HCT116 (cell line): Measurements from ENCODE around the gene PRKAG2. TPM values are rescaled to one million over a fixed set of nuclear protein-coding genes. Genes with fewer than 3 reads are reported as not detected.

Source experiments
- ATAC-seq: fragments of 200-7000 bp; cut with Tn5 transposase; 2 replicates; pipeline ENCODE4 v1.9.1; 2020; ENCODE audit warnings: mild to moderate bottlenecking, moderate library complexity
- BruUV-seq: library from RNA; stranded (reverse); fragments of 400-500 nt; replicated peaks from 2 replicates; lab custom pipeline; 2021; lab: Mats Ljungman, UMichigan
- CTCF ChIA-PET: fragments of 300-600 bp; sonication (Branson Sonifier 250); formaldehyde crosslinking; loops from one replicate; lab custom pipeline; 2021; ENCODE audit warnings: antibody characterized with exemption; lab: Charles Lee
- POLR2A ChIA-PET: fragments of 300-600, 350-600 bp; sonication (Branson Sonifier 250); formaldehyde crosslinking; loops from one replicate; lab custom pipeline; 2021; ENCODE audit warnings: antibody characterized with exemption; lab: Charles Lee
- RAD21 ChIA-PET, 2 experiments: fragments of 300-600 bp; sonication (Branson Sonifier 250); formaldehyde crosslinking; loops; one replicate each; lab custom pipeline; 2023; ENCODE audit warnings: low total read pairs in 2 of 2; ENCODE audit not compliant: uncharacterized antibody in 2 of 2, unreplicated experiment in 2 of 2, low non-redundant PET in 1 of 2; lab: Charles Lee
- DNase-seq: peaks from one replicate; pipeline ENCODE4 v3.0.0-alpha.2; 2010; ENCODE audit warnings: low read depth, low spot score
- H2AFZ ChIP-seq: fragments of 200-600 bp; shearing (Covaris generic), sonication (generic); 2 replicates; pipeline ENCODE4 v1.6.1; 2017; ENCODE audit warnings: low read depth, mixed run types, mixed read lengths, antibody characterized with exemption, low read length; ENCODE audit not compliant: poor library complexity, severe bottlenecking
- H3K27ac ChIP-seq: 2 replicates; pipeline ENCODE4 v1.5.1; 2012; ENCODE audit warnings: low read depth, low read length
- H3K27me3 ChIP-seq: fragments of 200-600 bp; sonication (generic); 2 replicates; pipeline ENCODE4 v1.6.1; 2016; ENCODE audit warnings: mixed run types, low read length, mixed read lengths; ENCODE audit not compliant: insufficient read depth
- H3K36me3 ChIP-seq, 2 experiments: fragments of 200-500 bp in 1 of 2; fragments of 200-600 bp in 1 of 2; sonication (Bioruptor generic) in 1 of 2; sonication (generic) in 1 of 2; 2 replicates each; pipeline versions ENCODE4 v1.5.1 to v1.6.1; 2014 to 2016; ENCODE audit warnings: low read length in 2 of 2, inconsistent platforms in 1 of 2, mixed read lengths in 1 of 2, mixed run types in 1 of 2; ENCODE audit not compliant: insufficient read depth in 2 of 2, control insufficient read depth in 1 of 2
- H3K4me1 ChIP-seq, 2 experiments: fragments of 200-600 bp in 1 of 2; sonication (generic) in 1 of 2; 2 replicates each; pipeline versions ENCODE4 v1.5.1 to v1.6.1; 2012 to 2017; ENCODE audit warnings: low read length in 2 of 2, inconsistent platforms in 1 of 2, mild to moderate bottlenecking in 1 of 2, mixed read lengths in 1 of 2, mixed run types in 1 of 2, moderate library complexity in 1 of 2; ENCODE audit not compliant: insufficient read depth in 2 of 2, control insufficient read depth in 1 of 2
- H3K4me2 ChIP-seq: fragments of 200-600 bp; sonication (generic); 2 replicates; pipeline ENCODE4 v1.6.1; 2017; ENCODE audit warnings: mixed run types, low read length, mixed read lengths
- H3K4me3 ChIP-seq, 2 experiments: fragments of 200-600 bp in 1 of 2; sonication (generic) in 1 of 2; replicated peaks in 1 of 2; 2 replicates each; pipeline ENCODE4 v1.5.1; 2011 to 2016; ENCODE audit warnings: low read length in 2 of 2, control low read depth in 1 of 2, low read depth in 1 of 2, mild to moderate bottlenecking in 1 of 2, mixed read lengths in 1 of 2, mixed run types in 1 of 2
- H3K79me2 ChIP-seq: fragments of 200-600 bp; sonication (generic); 2 replicates; pipeline ENCODE4 v1.6.1; 2017; ENCODE audit warnings: mild to moderate bottlenecking, mixed run types, low read length, moderate library complexity, mixed read lengths; ENCODE audit not compliant: insufficient read depth
- H3K9ac ChIP-seq: fragments of 200-600 bp; sonication (generic); 2 replicates; pipeline ENCODE4 v1.6.1; 2016; ENCODE audit warnings: low read length, mixed read lengths
- H3K9me2 ChIP-seq: fragments of 200-600 bp; sonication (generic), shearing (Covaris generic); 2 replicates; pipeline ENCODE4 v1.6.1; 2017; ENCODE audit warnings: mixed run types, mild to moderate bottlenecking, moderate library complexity; ENCODE audit not compliant: insufficient read depth
- H3K9me3 ChIP-seq, 2 experiments: fragments of 200-500 bp in 1 of 2; fragments of 200-600 bp in 1 of 2; sonication (Bioruptor generic) in 1 of 2; sonication (generic) in 1 of 2; 2 replicates each; pipeline ENCODE4 v1.6.1; 2014 to 2017; ENCODE audit warnings: low read length in 2 of 2, mixed read lengths in 2 of 2, inconsistent platforms in 1 of 2, low read depth in 1 of 2, mild to moderate bottlenecking in 1 of 2, mixed run types in 1 of 2, moderate library complexity in 1 of 2; ENCODE audit not compliant: control insufficient read depth in 1 of 2, insufficient read depth in 1 of 2
- H4K20me1 ChIP-seq: fragments of 200-600 bp; sonication (generic), shearing (Covaris generic); 2 replicates; pipeline ENCODE4 v1.6.1; 2017; ENCODE audit warnings: mixed run types, mild to moderate bottlenecking, moderate library complexity; ENCODE audit not compliant: insufficient read depth
- ATF3 ChIP-seq: IDR thresholded peaks from 2 replicates; pipeline ENCODE4 v1.6.1; 2012
- CBX3 ChIP-seq: IDR thresholded peaks from 2 replicates; pipeline ENCODE4 v1.6.1; 2012; ENCODE audit warnings: low read depth
- CEBPB ChIP-seq: IDR thresholded peaks from 2 replicates; pipeline ENCODE4 v1.6.1; 2012; ENCODE audit warnings: low read depth
- EGR1 ChIP-seq: IDR thresholded peaks from 2 replicates; pipeline ENCODE4 v1.6.1; 2012; ENCODE audit warnings: low read depth
- ELF1 ChIP-seq: IDR thresholded peaks from 2 replicates; pipeline ENCODE4 v1.6.1; 2012; ENCODE audit warnings: low read depth, borderline replicate concordance
- EZH2 ChIP-seq: fragments of 200-600 bp; sonication (generic); IDR thresholded peaks from 2 replicates; pipeline ENCODE4 v1.6.1; 2017; ENCODE audit warnings: antibody characterized with exemption, mixed run types
- EZH2phosphoT487 ChIP-seq: fragments of 200-600 bp; IDR thresholded peaks from 2 replicates; pipeline ENCODE4 v1.6.1; 2018; ENCODE audit warnings: antibody characterized with exemption, borderline replicate concordance
- JUND ChIP-seq: IDR thresholded peaks from 2 replicates; pipeline ENCODE4 v1.6.1; 2012
- MAX ChIP-seq: IDR thresholded peaks from 2 replicates; pipeline ENCODE4 v1.6.1; 2012
- POLR2A ChIP-seq: IDR thresholded peaks from 2 replicates; pipeline ENCODE4 v1.7.0; 2011; ENCODE audit warnings: borderline replicate concordance; ENCODE audit not compliant: insufficient read depth, insufficient read length; ENCODE audit errors: extremely low read depth
- POLR2AphosphoS5 ChIP-seq: IDR thresholded peaks from 2 replicates; pipeline ENCODE4 v1.6.1; 2011; ENCODE audit warnings: mild to moderate bottlenecking, low read depth, low read length, moderate library complexity
- RAD21 ChIP-seq: IDR thresholded peaks from 2 replicates; pipeline ENCODE4 v1.6.1; 2012; ENCODE audit warnings: low read depth, mild to moderate bottlenecking
- SIN3A ChIP-seq: IDR thresholded peaks from 2 replicates; pipeline ENCODE4 v1.6.1; 2012; ENCODE audit warnings: low read depth
- SP1 ChIP-seq: IDR thresholded peaks from 2 replicates; pipeline ENCODE4 v1.6.1; 2012; ENCODE audit warnings: low read depth
- SRF ChIP-seq: IDR thresholded peaks from 2 replicates; pipeline ENCODE4 v1.6.1; 2012; ENCODE audit warnings: low read depth
- TCF7L2 ChIP-seq: IDR thresholded peaks from 2 replicates; pipeline ENCODE4 v1.7.0; 2011; ENCODE audit warnings: borderline replicate concordance, inconsistent platforms; ENCODE audit not compliant: insufficient read depth, insufficient read length; ENCODE audit errors: extremely low read depth
- YY1 ChIP-seq: IDR thresholded peaks from 2 replicates; pipeline ENCODE4 v1.6.1; 2011; ENCODE audit warnings: low read length, low read depth, moderate library complexity, mild to moderate bottlenecking; ENCODE audit not compliant: insufficient replicate concordance; ENCODE audit errors: extremely low read depth
- ZBTB33 ChIP-seq: IDR thresholded peaks from 2 replicates; pipeline ENCODE4 v1.6.1; 2011; ENCODE audit warnings: mild to moderate bottlenecking, low read length, moderate library complexity; ENCODE audit not compliant: insufficient replicate concordance; ENCODE audit errors: extremely low read depth
- ZFX ChIP-seq: fragments of 450-650 bp; IDR thresholded peaks from 2 replicates; pipeline ENCODE4 v1.6.1; 2017
- ZNF274 ChIP-seq: fragments of 200-500 bp; sonication (Bioruptor generic); IDR thresholded peaks from 2 replicates; pipeline ENCODE4 v1.6.1; 2014; ENCODE audit warnings: mild to moderate bottlenecking, low read depth, low read length, inconsistent platforms
- intact Hi-C: fragments of 100-400 bp; cut with micrococcal nuclease; formaldehyde crosslinking; loops from 2 replicates; pipeline ENCODE4 v1.10.0; 2022
- total RNA-seq: library from RNA; stranded (reverse); gene quantifications from one replicate; pipeline ENCODE4 v1.2.1, GENCODE V29; 2021; ENCODE audit not compliant: unreplicated experiment

Gene PRKAG2
- total RNA-seq, 1 experiment from 2014 or later: 23.6 TPM

GRCh38 chr7:151511946-151512345 lies 365.0 kb downstream of the PRKAG2 start:
- CTCF ChIA-PET: no interaction called here
- no TSS peak for BruUV-seq
- H3K9me3 ChIP-seq: no peaks in the 10 kb centered on the region
- no peaks in the 10 kb centered on the region for H3K36me3 ChIP-seq
- ATAC-seq (no peak), DNase-seq (no peak)
- peaks cover 68% of the 10 kb centered on the region for H4K20me1 ChIP-seq
- H3K4me2 ChIP-seq: no peak overlapping the region
- no peaks in the 10 kb centered on the region for H3K9me2 ChIP-seq
- no peak overlapping the region for H3K9ac ChIP-seq
- peaks cover 4 to 30% of the 10 kb centered on the region in 2 experiments; a peak in 3 of 4 replicates for H3K4me1 ChIP-seq
- POLR2A ChIA-PET: no interaction called here
- no peak overlapping the region for H3K4me3 ChIP-seq
- H2AFZ ChIP-seq: no peak overlapping the region
- RAD21 ChIA-PET: no interaction called here
- intact Hi-C loops: no loop called here
- H3K27ac ChIP-seq: no peak overlapping the region
- no peak for TF ChIP-seq JUND
- no peak for TF ChIP-seq EZH2
- no peak for TF ChIP-seq EZH2phosphoT487
- TF ChIP-seq ZBTB33: no peak
- TF ChIP-seq POLR2A: no peak
- no peak for TF ChIP-seq EGR1
- TF ChIP-seq YY1: no peak
- no peak for TF ChIP-seq CBX3
- TF ChIP-seq ZFX: no peak
- no peak for TF ChIP-seq TCF7L2
- no peak for TF ChIP-seq SP1
- TF ChIP-seq RAD21: no peak
- TF ChIP-seq MAX: no peak
- no peak for TF ChIP-seq CEBPB
- TF ChIP-seq ELF1: no peak
- no peak for TF ChIP-seq POLR2AphosphoS5
- no peak for TF ChIP-seq SRF
- TF ChIP-seq SIN3A: no peak
- TF ChIP-seq ZNF274: no peak
- no peak for TF ChIP-seq ATF3
- TF ChIP-seq, all 23 proteins: peak for 0
- Histone ChIP-seq H3K79me2 (peaks cover 100% of the 10 kb centered on the region), H3K27me3 (no peaks in the 10 kb centered on the region)
